Ovary (tissue), 3 donors: ENCODE data around the gene WDR31.

ENCODE experiments used
- CTCF ChIP-seq, 3 donors: fragments of 450-650 bp in 2 of 3; fragments of 200-600 bp in 1 of 3; IDR thresholded peaks; one replicate each; pipeline versions ENCODE4 v1.5.1 to v1.8.0; 2016 to 2022; ENCODE audit warnings: antibody characterized with exemption in 3 of 3, mild to moderate bottlenecking in 1 of 3
- EP300 ChIP-seq: sonication (generic); formaldehyde crosslinking; IDR thresholded peaks from one replicate; pipeline ENCODE4 v1.6.1; 2017; ENCODE audit warnings: antibody characterized with exemption
- donor health status: DM: no; HTN: no; CAD: no.

- TF ChIP-seq CTCF (IDR thresholded peaks at IDR 0.05): no peak
- TF ChIP-seq EP300: no peak
These were observed 46.7 kb downstream of the WDR31 start for GRCh38 chr9:113293285-113293878.
